HG02973 (cell line): ENCODE data around the gene TGFBRAP1.
"Not testable (repeated sequence)": the region's sequence is repeated elsewhere in the genome, so short reads cannot be mapped to it uniquely, and the experiment has no call there.

Experiments used
- ATAC-seq: cut with Tn5 transposase; IDR thresholded peaks from one replicate; pipeline ENCODE4 v1.9.1; 2021; ENCODE audit warnings: moderate library complexity; ENCODE audit not compliant: unreplicated experiment

Gene TGFBRAP1

DNA sequence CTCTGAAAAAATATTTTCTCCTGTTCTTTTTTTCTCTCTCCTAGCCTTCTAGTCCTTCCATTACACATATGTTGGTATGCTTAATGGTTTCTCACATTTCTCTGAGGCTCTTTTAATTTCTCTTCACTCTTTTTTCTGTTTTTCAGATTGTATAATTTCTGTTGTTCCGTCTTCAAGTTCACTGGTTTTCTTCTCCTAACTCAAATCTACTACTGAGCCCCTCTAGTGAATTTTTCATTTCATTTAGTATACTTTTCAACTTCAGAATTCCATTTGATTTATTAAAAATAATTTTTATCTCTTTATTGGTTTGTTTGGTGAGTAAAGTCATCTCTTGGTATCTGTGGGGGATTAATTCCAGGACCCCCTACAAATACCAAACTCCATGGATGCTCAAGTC is 27.6 kb upstream of the TGFBRAP1 start:
- no peak for ATAC-seq

DNA sequence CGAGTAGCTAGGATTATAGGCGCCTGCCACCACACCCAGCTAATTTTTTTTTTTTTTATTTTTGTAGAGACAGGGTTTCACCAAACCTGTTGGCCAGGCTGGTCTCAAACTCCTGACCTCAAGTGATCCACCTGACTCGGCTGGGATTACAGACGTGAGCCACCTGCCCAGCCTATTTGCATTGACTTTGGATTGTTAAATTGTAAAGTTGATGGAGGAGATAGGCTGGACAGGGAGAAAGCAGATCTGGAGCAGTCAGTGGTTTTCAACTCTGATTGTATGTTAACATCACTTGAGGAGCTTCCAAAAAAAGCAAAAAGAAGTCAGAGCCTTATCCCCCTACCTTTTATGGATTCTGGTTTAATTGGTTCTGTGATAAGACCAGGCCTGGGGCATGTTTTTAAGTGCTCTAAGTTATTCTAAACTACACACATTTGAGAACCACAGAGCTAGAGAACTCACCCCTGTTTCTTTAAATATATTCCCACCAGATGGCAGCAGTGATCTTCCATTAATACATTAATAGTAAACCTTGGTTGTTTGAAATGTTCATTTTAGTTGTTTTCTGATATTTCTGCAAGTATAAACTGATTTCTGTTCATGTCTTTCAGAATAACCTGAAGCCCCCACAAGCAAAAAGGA is 15.3 kb upstream of the TGFBRAP1 start:
- no peak for ATAC-seq

DNA sequence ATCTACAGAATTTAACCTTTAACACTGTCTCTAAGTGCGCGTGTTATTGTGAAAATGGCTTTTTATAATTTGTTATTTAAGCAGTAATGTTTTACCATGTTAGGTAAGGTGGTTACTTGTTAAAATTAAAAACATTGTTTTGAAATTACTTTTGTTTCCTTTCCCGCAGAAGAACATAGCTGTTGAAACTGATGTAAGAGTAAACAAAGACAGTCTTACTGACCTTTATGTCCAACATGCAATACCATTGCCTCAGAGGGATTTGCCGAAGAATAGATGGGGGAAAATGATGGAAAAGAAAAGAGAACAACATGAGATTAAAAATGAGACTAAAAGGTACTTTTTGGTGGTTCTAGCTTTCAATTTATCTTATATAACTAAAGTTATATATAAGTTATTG is 9.9 kb upstream of the TGFBRAP1 start:
- ATAC-seq: no peak

DNA sequence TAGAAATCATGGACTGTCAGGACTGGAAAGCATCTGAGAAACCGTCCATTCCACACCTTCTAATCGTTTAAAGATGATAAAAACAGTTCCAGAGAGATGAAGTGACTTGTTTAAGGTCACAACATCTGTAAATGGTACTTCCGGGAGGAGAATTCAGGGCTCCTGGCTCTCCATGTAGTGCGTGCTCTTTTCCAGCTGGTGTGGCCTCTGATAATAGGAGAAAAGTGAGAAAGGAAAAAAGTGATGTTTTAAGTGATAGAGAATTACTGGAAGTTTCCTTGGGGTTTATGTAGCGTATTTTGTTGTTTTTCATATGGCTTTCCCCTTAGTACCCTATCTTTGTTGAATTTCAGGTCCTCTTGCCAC is 8.5 kb upstream of the TGFBRAP1 start:
- peak; percentile 22 for ATAC-seq

DNA sequence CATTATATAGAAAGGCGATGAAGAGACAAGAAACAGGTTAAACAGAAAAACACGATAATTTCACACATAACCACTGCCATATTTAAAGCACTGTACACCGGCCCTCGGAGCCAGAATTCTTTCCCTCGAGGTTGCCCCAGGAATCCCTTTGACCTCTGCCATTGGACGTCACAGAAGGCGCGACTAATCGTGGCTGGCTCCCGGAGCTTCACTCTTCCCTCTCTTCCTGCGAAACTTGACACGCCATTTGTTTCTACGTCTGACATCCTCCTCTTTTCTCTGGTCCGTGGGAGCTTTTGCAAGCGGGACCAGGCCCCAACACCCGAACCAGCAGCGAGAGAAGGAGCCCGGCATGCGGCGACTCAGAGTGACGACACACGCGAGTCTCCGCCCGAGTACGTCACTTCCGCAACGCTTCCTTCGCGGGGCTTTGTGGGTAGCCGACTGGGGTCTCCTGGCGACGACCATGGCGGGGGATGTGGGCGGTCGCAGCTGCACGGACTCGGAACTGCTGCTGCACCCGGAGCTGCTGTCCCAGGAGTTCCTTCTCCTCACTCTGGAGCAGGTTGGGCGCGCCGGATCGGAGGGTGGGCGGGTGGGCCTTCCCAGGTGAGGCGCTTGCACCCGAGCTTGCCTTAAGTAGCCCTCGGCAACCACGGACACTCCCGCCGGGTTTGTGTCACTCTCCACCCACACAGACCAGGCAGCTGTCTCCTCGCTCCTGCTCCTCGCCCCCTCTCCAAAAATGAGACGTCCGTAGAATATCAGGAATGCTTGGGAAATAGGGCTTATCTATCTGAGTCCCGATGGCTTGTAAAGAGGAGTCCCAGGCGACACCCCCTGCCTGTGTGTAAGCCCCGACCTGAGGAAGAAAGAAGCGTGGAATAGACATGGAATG is 7.8 kb upstream of the TGFBRAP1 start, which contains the start of gene C2orf49:
Gene C2orf49 (plus strand): TSS at position 419 of the 898 bp plus-strand sequence. CDS start 48 bp downstream, at position 467.
- peak; percentile 85 for ATAC-seq

DNA sequence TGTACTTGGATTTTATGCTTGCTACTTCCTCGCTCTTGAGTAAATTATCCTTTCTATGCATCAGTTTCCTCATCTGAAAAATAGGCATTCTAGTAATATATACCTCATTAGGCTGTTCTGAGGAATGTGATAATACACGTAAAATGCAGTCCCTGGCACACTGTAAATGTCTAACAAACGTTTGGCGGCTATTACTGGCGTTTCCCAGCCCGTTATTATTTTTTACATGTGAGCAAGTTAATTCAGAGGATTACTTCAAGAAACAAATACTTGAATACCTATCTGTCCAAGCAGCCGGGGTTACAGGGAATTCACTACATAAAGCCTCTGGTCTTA is 7.2 kb upstream of the TGFBRAP1 start:
- ATAC-seq: no peak

DNA sequence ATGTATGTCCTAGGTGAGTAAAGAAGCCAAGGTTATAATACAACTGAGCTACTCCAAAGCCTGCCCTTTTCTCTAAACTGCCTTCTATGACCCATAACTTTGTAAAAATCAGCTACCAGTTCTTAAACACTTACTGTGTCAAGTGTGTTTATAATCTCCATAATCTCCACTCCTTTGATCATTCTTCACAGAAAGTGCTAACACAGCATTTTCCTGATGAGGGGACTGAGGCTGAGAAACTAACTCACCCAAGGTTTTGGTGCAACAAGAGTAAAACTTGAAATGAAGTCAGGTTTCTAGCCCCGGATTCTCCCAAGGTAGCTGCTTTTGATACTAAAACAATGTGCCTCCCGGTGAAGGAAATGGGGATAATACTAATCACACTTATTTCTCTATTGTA is 5.9 kb upstream of the TGFBRAP1 start:
- ATAC-seq: no peak

DNA sequence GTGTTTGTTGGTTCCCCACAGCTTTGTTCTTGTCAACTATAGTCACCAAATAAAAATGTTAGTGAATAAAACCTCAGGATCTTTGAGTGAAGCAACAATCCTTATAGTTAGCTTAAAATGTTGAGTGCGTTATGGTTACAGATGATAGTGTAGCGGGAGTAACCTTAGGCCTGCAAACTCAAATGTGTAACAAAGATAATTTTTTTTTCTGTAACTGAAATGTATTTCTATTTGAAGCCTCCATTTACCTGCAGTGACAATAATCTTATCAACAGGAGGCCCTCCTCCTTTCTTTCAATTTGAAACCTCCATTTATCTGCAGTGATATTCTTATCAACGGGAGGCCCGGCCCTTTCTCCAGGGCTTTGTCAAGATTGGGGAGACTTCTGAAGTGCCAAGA is 4.7 kb upstream of the TGFBRAP1 start:
- ATAC-seq: no peak

DNA sequence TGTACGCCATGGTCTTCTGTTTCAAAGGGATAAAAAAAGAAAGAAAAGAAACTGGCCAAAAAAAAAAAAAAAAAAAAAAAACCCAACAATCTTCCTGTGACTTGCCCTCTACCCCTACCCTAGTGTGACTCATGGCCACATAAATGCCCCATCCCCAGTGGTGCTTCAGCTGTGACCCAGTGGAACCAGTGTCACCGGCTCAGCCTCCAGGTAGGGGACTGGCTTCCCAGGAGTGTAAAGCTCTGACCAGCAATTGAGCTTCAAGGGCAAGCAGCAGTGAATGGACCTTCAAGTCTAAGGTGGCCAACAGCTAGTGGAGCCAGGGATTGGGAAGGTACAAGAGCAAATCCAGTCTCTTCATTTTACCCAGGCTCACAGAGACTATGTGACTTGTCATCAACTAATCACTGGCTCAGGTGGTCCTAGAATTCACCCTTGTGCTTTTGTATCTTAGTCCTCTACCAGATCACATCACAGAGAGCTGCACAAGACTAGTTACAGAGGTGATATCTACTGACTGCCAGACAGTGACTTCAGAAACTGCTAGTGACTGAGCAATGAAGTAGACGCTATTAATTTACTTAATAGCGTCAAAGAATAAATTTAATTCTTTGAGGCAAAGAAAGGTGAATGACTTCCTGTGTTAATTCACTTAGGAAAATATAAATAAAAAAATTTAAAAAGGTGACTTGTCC is 1.3 kb upstream of the TGFBRAP1 start:
- ATAC-seq: no peak

DNA sequence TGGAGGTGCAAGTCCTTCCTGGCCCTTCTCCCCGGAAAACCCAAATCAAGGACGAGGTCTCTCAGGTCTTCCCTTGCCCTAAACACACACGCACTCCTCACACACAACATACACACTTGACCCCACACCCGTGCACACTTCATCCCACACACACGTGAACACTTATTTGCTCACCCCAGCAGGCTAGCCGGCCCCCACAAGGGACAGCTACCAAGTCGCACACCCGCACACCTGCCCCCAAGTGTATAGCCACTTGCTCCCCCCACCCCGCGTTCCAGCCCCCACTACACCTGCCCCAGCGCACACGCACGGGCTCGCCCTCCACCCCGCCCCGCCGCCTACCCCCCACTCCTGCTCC is 359 bp downstream of the TGFBRAP1 start:
- no peak for ATAC-seq

DNA sequence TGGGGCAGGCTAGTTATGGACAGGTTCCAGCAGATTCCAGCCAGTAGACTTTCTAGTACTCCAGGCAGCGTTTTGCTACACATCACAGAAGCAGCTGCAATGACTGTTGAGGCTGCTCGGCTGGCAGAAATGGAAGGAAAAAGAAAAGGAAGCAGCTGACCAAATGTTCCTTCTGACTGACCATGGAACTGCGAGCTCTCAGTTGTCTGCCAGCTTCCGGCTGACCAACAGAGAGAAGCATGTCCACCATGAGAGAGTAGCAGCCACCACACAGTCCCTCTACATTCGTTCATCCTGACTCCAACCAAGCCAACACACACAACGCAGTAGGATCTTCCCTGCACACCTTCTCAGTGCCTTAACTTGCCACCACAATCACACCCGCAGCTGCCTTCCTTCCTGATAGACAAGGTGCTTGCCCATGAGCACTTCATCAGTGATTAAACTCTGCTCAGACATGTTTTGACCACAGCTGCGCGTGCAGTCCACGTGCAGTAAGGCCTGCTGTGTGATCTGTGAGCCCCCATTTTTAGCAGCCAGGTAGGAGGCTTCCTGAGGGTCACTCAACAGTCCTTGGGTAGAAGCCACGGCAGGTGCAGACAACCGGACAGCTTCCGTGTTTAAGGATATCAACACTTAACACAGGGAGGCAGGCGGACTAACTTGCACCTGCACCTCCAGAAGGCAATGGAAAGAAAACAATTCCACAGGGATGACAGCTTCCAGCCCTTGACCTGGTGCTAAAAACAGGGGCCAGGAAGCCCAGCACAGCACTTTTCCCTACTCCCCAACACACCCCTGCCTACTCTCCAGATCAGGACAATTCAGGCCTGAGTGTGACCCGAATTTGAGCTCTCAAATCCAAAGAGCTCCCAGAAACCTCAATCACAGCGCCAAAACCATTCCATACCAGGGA is 996 bp downstream of the TGFBRAP1 start:
- no peak for ATAC-seq

DNA sequence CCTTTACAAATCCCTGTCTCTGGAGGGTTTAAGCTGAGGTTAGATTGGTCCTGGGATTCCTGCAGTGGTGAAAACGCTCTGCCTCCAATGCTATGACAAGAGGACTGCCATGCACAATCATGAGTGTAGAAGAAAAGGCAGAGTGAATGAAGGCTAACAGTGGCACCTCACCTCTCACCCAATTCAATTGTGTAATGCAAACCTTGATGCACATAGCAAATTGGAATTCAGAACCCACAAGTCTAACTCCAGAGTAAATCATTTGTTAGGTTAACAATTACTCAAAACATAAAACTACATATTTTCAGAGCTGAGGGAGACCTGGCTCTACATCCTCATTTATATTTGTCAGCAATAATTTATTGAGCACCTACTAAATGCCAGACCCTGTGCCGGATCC is 1.8 kb downstream of the TGFBRAP1 start:
- ATAC-seq: no peak

DNA sequence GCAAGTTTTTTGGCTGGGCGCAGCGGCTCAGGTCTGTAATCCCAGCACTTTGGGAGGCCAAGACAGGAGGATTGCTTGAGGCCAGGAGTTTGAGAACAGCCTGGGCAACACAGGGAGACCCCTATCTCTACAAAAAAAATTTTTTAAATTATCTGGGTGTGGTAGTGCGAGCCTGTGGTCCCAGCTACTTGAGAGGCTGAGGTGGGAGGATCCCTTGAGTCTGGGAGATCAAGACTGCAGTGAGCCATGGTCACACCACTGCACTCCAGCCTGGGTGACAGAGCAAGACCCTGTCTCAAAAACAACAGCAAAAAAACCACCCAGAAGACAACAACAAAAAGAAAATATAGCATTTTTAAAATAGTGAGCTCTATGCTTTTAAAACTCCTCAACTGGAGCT is 2.3 kb downstream of the TGFBRAP1 start:
- not testable (repeated sequence) for ATAC-seq

DNA sequence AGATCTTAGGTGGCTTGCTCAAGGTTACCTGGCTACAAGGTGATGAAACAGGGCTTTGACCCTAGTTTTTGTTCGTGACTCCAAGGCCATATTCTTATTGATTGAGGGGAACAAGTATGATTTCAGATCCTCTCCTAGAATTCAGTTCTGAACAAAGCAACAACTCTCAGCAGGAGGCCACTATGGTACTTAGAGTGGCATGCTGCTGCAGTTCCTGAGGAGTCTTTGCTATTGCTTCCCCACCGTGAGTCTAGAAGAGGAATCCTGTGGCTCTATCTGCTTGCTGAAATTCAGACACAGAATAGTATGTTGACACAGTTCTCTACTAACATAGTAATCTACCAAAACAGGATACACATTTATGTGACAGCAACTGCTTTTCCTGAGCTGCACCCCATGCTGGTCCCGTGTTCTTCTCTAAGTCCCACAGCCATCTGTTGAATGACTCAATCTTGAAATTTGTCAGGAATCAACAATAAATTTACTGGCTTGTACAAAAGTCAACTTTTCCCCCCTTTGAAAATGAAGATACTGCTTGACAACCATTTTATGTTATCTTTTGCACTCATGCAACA is 4.1 kb downstream of the TGFBRAP1 start:
- ATAC-seq: no peak

DNA sequence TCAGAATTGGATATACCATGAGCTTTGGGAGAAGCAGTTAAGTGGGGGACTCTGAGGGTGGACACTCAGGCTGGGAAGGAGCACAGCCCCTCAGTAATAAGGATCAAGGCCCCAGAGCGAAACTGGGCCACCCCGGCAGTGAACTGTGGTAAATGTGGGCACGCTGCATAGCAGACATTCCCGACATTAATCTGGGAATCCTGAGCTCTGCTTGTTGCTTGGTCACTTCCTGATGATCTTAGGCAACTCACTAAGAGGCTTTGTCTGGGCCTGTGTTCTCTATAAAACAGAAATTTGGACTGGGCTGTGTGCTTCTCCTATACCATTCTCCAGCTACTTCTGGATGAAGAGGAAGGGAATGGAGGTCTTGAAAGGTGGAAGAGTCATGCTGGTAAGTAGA is 4.8 kb downstream of the TGFBRAP1 start:
- no peak for ATAC-seq

DNA sequence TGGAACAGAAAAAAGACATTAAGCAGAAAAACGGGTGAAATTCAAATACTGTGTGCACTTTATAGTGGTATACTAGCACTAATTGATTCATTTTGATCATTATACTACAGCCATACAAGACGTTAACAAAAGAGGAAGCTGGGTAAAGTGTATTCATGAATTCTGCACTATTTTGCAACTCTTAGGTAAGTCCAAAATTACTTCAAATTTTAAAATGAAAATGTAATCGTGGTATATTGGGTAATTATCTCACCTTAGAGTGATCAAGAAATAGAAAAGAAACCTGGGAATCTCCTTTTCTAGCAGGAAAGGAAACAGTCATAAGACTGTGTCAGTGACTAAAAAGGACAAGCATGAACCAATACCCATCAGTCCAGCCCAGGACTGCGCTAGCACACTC is 5.4 kb downstream of the TGFBRAP1 start:
- ATAC-seq: no peak

DNA sequence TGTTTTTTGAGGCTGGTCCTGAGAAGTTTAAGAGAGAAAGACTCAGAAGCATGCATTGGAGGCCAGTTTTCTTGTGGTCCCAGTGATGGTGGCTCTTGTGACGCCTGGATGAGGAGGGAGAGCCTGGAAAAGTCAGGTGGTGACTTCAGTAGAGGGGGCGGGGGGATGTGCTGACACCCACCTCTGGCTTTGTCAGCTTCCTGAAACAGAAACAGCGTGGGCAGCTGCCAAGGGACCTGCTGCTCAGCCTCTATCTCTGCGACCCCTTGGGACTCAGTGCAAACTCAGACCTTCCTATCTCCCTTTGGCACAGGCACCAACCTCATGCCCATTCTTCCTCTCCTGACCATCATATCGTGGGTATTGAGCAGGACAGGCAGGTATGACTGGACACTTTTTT is 6.4 kb downstream of the TGFBRAP1 start:
- ATAC-seq: no peak

DNA sequence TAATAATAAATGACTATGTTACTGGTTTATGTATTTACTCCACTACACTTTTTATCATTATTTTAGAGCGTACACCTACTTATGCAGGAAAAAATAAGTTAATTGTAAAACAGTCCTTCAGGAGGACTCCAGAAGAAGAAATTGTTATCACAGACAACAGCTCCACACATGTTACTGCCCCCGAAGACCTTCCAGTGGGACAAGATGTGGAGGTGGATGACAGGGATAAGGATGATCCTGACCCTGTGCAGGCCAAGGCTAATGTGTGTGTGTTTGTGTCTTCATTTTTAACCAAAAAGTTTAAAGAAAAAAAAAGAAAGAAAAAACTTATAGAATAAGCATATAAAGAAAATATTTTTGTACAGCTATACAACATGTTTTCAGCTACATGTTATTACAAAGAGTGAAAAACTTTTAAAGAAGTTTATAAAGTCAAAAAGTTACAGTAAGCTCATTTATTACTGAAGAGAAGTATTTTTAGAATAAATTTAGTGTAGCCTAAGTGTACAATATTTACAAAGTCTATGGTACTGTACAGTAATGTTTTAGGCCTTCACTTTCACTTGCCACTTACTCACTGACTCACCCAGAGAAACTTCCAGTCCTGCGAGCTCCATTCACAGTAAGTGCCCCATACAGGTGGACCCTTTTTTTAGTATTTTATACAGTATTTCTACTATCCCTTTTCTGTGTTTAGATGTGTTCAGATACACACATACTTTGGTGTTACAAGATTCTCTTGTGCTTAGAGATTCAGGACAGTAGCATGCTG is 7.5 kb downstream of the TGFBRAP1 start:
- ATAC-seq: no peak

DNA sequence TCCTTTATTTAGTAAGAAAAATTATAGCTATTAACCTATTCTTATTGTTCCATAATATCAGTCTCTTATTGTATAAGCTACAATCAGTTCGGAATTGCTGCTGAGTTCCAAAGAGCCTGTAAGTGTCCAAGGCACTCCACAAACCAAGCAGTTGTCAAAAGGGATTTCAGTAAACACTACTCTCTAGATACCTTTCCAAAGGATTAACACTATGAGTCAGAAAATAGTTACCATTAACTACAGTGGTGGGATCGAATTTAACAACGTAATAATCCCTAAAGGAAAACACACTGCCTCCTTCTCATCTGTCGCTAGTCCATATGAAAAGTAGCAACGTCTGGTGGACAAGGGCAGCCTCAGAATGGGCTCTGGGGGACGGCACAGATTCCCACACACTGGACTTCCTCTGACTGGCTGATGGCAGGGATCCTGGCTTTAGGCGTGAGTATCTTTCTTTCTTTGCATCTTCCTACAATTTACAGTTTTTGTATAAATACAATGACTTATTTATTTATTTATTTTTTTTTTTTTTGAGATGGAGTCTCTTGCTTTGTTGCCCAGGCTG is 8.8 kb downstream of the TGFBRAP1 start:
- ATAC-seq: no peak

DNA sequence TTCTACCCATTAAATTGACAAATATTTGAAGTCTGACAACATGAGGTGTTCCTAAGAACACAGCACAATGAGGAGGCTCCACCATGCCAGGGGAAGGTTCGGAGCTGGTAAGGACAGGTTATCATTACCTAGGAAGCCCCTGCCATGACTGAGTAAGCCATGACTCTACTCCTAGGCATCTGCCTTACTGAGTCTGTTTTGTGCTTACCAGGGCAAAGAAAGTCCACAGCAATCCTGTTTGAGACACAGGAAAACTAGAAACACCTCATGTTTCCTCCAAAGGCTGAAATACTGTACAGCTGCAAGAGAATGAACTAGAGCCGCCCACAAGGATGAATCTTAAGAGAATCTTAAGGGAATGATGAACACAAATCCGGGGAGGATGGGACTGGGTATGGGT is 11.6 kb downstream of the TGFBRAP1 start:
- ATAC-seq: no peak
